HG03378 (cell line): Measurements from ENCODE around the gene COL27A1.

Experiments used
- ATAC-seq: cut with Tn5 transposase; IDR thresholded peaks from one replicate; pipeline ENCODE4 v1.9.1; 2021; ENCODE audit warnings: mild to moderate bottlenecking, moderate library complexity; ENCODE audit not compliant: unreplicated experiment

Gene COL27A1

DNA sequence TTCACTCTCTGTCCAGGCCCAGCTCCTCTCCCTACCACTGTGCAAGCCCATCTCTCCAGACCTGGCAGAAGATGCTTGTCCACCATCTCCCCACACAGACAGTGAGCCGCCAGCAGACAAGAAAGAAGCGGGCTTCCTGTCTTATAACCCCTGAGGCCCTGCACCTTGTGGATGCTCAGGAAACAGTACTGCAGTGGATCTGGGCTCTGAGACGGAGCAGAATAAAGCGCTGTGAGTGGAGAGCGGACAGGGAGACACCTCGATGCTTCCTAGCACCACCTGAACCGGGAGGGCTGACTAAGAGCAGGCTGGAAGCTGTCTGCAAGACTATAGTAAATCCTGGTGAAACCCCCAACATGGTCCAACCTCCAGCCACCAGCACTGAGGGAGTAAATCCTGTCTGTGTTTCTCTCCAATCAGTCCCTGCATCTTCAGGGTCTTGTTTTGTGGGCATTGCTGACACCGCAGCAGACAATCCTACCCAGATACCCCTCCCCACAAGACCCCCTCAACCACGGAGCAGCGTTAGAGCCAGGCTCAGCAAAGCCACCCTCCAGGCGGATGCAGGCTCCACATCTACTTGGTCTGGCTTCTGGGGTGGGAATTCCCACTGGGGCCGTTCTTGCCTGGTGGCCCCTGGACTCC lies 193.0 kb downstream of the COL27A1 start:
- ATAC-seq = no peak

DNA sequence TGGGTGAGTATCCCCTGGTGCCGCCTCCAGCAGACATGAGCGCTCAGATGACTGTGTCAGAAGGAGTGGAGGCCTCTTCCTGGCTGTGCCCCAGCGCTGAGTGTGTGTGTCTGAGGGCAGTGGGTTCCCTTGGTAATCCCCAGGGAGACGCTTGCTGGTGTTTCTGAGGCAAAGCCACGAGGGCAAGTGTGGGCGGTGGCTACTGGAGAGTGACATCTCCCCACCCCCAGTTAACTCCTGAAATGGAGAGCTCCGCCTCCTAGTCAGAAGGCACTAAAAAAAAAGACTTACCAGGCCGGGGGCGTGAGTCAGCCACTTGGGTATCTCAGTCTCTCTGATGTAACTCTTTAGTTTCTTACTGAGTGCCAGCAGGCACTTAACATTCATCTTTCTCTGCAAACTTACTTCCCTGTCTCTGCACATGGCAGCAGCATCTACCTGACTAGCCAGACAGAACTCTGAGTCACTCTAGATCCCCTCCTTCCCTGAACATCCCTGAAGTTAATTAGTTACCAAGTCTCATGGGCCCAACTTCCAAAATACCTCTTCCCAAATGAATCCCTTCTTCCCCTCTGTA lies 193.7 kb downstream of the COL27A1 start:
- peak; percentile 94 for ATAC-seq

DNA sequence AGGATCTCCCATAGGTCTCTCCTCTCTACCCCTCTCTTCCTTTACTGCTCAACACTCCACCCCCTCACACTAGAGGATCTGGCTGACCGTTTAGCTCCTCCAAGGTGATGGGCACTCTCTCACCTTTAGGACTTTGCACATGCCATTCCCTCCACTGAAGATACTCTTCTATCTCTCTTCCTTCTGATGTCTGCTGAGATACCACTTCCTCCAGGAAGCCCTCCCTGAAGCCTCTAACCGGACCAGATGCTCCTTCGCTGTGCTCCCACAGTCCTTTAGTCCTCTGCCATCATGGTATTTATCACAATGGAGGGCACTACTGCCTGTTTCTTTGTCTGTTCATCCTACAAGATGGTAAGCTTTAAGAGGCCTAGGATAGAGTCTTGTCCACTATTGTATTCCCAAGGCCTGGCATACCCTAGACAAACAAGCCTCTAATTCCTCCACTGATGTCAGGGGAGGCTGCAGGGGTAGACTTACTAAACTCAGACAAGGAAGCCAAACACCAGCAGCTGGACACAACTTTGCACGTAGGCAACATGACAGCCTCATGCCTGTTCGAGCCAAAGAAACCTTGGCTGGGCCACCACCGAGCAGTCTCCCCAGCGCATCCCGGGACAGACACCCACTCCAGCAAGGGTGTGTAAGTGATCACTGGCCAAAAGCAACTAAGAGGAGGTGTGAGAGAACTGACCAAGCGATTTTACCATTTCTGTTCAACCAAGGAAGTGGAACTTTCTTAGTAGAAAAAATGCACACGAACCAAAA lies 194.6 kb downstream of the COL27A1 start:
- no peak for ATAC-seq

DNA sequence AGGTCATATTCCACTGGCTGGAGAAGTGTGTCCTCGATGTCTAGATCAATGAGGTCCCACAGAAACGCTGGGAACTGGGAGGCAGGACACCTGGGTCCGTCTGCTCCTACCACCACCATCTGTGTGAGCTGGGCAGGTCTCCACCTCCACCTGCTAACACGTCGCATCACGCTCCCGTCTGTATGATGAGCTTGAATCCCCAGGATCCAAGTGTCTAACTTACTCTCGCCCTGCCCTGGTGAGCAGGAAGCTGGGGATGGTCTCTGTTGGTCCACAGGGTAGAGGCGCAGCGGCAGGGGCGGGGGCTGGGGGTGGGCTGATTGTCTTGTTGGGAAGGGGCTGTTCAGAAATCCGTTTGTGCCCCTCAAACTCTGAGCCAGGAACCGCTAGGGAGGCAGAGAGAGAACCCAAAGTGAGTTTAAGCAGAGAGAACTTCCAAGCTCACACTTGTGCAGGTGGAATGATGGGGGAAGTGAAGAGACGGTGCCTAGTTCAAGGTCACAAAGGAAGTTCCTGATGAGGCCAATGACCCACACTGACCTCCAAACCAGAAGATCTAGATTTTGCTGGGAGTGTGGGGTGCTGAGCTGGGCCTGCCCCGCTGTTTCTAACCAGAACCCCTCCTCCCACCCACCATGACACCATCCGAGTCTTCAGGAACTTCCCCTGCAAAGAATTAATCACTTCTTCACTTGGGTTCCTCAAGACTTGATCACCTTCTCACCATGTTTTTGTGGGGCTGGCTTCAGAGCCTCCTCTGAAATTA lies 195.5 kb downstream of the COL27A1 start:
- ATAC-seq = no peak

DNA sequence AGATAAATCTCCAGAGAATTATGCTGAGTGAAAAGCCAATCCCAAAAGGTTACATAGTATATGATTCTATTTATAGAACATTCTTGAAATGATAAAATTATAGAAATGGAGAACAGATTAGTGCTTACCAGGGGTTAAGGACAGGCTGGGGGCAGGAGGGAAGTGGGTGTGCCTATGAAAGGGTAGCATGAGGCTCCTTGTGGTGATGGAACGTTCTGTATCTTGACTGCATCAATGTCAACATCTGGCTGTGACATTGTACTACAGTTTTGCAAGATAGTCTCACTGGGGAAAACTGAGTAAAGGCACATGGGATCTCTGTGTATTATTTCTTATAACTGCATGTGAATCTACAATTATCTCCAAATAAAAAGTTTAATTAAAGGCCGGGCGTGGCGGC lies 196.6 kb downstream of the COL27A1 start:
- no peak for ATAC-seq

DNA sequence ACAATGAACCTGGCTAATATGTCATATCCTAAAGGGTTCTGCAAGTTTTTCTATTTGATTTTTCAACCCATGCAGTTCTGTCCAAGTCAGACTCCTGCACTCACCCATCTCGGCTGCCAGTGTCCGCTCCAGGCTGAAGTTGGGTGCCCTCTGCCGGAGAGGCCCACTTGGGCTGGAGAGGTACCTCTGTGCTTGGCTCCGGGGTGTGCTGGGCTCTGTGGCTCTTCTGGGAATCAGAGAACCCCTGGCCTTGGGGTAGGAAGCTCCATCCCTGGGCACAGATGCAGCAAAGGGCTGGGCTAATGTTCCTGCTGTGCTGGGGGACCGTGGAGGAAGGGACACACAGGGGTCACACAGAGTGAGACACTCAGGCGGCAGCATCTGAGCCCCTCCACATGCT lies 200.5 kb downstream of the COL27A1 start:
- ATAC-seq = no peak

DNA sequence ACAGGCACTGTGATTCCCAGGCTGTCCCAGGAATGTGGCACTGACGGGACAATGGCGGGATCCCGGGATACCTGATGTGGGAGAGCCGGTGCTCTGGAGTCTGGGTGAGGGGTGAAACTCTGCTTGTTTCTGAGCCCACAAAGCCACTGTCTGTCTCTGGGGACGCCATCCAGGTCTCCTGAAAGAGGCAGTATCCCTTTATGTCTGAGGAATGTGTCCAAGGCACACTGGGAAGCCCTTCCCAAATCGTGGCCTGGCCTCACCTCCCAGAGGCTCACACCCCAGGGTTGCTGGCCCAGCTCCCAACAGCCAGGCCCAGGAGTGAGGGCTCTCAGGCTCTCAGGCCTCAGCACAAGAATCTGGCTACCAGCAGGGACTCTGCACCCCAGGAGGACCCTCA lies 201.5 kb downstream of the COL27A1 start:
- no peak for ATAC-seq

DNA sequence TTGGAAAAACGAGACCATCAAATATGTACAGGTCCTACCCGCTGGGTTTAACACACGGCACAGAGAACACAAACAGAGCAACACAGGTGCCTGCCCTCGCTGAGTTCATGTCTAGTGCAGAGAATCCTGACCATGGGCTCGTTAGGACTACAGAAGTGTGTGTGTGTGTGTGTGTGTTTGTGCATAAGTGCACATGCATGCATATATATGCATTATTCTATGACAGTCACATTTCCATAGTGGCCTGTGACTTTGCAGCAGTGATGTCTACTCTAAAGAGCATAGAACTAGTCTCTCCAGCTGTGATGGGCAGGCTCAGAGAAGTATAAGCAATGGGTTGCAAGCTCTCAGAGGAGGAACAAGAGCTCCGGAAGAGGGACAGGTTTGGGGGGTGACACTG lies 202.0 kb downstream of the COL27A1 start:
- no peak for ATAC-seq

DNA sequence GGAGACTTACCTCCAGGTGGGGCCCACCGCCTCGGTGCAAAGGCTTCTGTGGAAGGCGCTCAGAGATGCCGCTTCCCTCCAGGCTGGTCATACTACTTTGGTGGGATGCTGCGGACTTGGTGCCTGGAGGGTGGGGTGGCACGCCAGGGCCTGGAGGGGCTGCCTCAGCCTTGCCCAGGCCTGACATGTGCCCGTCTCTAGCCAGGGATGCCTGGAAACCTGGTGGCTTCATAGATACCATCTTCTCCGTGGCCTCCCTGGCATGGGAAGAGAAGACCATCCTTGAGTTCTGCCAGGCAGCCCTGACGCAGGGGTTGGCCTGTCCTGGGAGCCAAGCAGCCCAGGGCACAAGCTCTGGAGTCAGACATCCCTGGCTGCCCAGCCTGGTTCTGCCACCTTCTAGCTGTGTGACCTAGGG lies 202.6 kb downstream of the COL27A1 start:
- no peak for ATAC-seq

DNA sequence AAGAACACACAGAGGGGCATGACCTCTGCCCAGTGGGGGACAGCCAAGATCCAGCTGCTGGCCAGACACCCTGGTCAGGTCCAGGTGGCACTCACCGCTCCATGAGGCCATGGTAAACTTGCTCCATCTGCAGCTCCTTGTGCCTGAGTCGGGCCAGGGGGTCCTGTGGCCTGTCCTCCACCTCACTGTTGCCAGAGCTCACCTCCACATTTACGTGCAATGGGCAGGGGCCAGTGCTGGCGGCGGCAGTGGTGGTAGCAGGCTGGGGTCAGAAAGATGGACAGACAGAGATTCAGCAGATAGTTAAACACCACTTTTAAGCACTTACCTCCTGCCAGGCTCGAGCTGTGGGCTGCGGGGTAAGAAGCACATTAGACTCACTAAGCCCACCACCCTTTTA lies 204.5 kb downstream of the COL27A1 start:
- no peak for ATAC-seq

DNA sequence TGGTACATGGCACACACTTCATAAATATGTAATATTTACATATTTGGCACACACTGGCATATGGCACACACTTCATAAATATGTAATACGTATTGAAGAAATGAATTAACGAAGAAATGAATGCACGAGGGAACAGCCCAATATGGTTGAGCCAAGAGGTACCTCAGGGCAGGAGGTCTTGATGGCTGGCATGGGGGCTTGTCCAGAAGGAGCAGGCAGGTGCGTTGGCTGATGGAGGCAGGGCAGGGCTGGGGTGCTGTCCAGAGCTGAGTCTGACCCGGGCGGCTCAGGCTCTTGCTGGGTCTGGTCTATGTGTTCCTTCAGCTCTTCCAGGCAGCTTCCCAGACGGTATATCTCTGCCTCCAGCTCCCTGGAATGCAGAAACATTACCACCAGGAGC lies 206.2 kb downstream of the COL27A1 start:
- no peak for ATAC-seq
